Stomach (tissue), 9 donors: ENCODE results near the gene HLCS. TPM values are rescaled to one million over a fixed set of nuclear protein-coding genes. Genes with fewer than 3 reads are reported as not detected.

Experiments
- DNase-seq, 2 donors: peaks; one replicate each; pipeline versions ENCODE4 v3.0.0 to v3.0.0-alpha.2; 2013 to 2019
- H3K27ac ChIP-seq, 5 donors: fragments of 200-600 bp in 4 of 5; sonication (generic) in 4 of 5; one replicate each; pipeline ENCODE4 v1.5.1; 2013 to 2019; ENCODE audit warnings: mild to moderate bottlenecking in 1 of 5, moderate library complexity in 1 of 5
- H3K27me3 ChIP-seq, 3 donors: fragments of 200-600 bp; sonication (generic); one replicate each; pipeline ENCODE4 v1.5.1; 2017 to 2019; ENCODE audit warnings: mixed run types in 1 of 3
- H3K36me3 ChIP-seq, 4 donors: fragments of 200-600 bp; sonication (generic); 1 replicate in 3 of 4; 2 replicates in 1 of 4; pipeline ENCODE4 v1.5.1; 2016 to 2019
- H3K4me1 ChIP-seq, 4 donors: fragments of 200-600 bp; sonication (generic); one replicate each; pipeline ENCODE4 v1.5.1; 2016 to 2019
- H3K4me3 ChIP-seq, 4 donors: fragments of 200-600 bp; sonication (generic) in 3 of 4; one replicate each; pipeline ENCODE4 v1.5.1; 2016 to 2019; ENCODE audit warnings: mild to moderate bottlenecking in 1 of 4
- H3K9me3 ChIP-seq, 4 donors: fragments of 200-600 bp; sonication (generic); one replicate each; pipeline ENCODE4 v1.5.1; 2016 to 2019
- CTCF ChIP-seq, 7 experiments: fragments of 450-650 bp in 4 of 7; fragments of 200-600 bp in 3 of 7; sonication (generic) in 3 of 7; IDR thresholded peaks; one replicate each; pipeline ENCODE4 v1.5.1; 2016 to 2019; ENCODE audit warnings: antibody characterized with exemption in 7 of 7, control low read depth in 2 of 7, mild to moderate bottlenecking in 1 of 7
- EP300 ChIP-seq: sonication (generic); formaldehyde crosslinking; IDR thresholded peaks from one replicate; pipeline ENCODE4 v1.6.1; 2017; ENCODE audit warnings: antibody characterized with exemption
- POLR2A ChIP-seq, 4 donors: fragments of 450-650 bp; IDR thresholded peaks; one replicate each; pipeline ENCODE4 v1.6.1; 2016; ENCODE audit warnings: antibody characterized with exemption in 4 of 4, control low read depth in 2 of 4, mild to moderate bottlenecking in 1 of 4, moderate library complexity in 1 of 4
- POLR2AphosphoS5 ChIP-seq, 3 donors: sonication (generic); formaldehyde crosslinking; IDR thresholded peaks; one replicate each; pipeline ENCODE4 v1.6.1; 2016; ENCODE audit warnings: antibody characterized with exemption in 3 of 3
- WGBS, 5 donors: extraction: QIAGEN DNeasy Blood & Tissue Kit in 3 of 5; methylation state at CpG; one replicate each; pipeline versions ENCODE4 v1.1.5 to v1.1.7; 2013 to 2018; 5-methylcytosine and 5-hydroxymethylcytosine counted together
- intact Hi-C: fragments of 100-400 bp; cut with DNase I; formaldehyde crosslinking; loops from one replicate; pipeline ENCODE4 v1.15.1; 2023; ENCODE audit warnings: low total_unique reads
- polyA plus RNA-seq, 3 donors: library from polyadenylated mRNA; stranded (reverse); fragments of 200-250 nt; gene quantifications; one replicate each; pipeline ENCODE4 v1.2.3, GENCODE V29; 2013
- total RNA-seq, 5 donors: library from RNA; depleted of rRNA; stranded (reverse); fragments of >200 nt; gene quantifications; one replicate each; pipeline versions ENCODE4 v1.1.0 to v1.2.3, GENCODE V29; 2014 to 2016
- donor health status: healthy with polysubstance abuse.
- donor health status: Bipolar disorder and iron deficiency.
- donor health status: healthy.

HLCS gene
- total and polyA plus RNA-seq, 8 donors: 2.3 to 35.1 (median 13.9) TPM

DNA sequence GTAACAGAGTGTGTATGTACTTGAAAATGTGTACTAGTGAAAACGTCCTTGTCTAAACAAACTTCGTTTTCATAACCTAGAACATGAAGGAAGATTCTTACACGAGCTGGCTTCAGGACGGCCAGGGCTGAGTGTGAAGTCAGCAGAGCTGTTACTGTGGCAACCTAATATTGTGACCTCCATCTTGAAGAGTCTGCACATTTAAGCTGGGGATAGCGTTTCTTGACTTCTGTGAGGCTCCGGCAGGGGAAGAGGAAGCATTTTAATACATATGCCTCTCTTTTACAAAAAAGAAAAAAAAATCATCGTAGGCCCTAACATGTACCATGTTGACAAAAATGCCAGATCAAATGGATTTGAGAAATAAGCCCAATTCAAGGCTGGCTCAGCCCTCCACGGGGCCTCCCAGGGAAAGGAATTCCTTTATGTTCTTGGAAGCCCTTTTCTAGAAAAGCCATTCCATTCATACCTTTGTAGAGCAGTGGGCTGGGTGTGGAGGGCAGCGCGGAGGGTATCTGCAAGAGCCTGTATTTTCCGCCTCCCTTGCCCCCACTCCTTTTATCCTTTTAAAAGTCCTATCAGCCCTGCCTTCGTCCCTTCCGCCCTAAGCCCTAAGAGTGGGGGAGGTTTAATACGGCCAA, 216.4 kb downstream of the HLCS start:
- TF ChIP-seq EP300 (no peak), POLR2A (IDR thresholded peaks at IDR 0.05) (no peak), POLR2AphosphoS5 (IDR thresholded peaks at IDR 0.05) (no peak), CTCF (IDR thresholded peaks at IDR 0.05) (no peak)
- 71 to 80% (median 77%) methylated on average over 14 of the region's 14 CpGs for WGBS, 5 donors
- intact Hi-C loops: no loop called here

DNA sequence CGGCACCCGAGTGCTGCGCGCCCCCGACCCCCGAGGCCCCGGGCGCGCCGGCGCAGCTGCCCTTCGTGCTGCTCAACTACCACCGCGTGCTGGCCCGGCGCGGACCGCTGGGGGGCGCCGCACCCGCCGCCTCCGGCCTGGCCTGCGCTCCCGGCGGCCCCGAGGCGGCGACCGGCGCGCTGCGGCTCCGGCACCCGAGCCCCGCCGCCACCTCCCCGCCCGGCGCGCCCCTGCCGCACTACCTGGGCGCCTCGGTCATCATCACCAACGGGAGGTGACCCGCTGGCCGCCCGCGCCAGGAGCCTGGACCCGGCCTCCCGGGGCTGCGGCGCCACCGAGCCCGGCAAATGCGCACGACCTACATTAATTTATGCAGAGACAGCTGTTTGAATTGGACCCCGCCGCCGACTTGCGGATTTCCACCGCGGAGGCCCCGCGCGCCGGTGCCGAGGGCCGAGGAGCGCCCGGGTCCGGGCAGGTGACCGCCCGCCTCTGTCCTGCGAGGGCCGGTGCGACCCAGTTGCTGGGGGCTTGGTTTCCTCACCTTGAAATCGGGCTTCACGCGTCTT, 218.6 kb downstream of the HLCS start:
- Histone ChIP-seq H3K4me1 (peaks cover 17 to 37% (median 31%) of the 10 kb centered on the region in 4 donors), H3K9me3 (no peaks in the 10 kb centered on the region), H3K4me3 (peak overlapping the region; percentile 19 to 45 (median 33)), H3K36me3 (peaks cover 0 to 29% (median 8%) of the 10 kb centered on the region in 4 donors), H3K27me3 (peaks cover 0 to 47% (median 3%) of the 10 kb centered on the region in 3 donors), H3K27ac (peak overlapping the region in 1 of 5 donors; percentile 31)
- peak in 1 of 2 donors; percentile 88 for DNase-seq
- WGBS, 5 donors: 9 to 40% (median 19%) methylated on average over 41 to 79 of the region's 80 CpGs
- no peak for TF ChIP-seq EP300
- TF ChIP-seq CTCF (IDR thresholded peaks at IDR 0.05): no peak
- TF ChIP-seq POLR2AphosphoS5 (IDR thresholded peaks at IDR 0.05): no peak
- no peak for TF ChIP-seq POLR2A (IDR thresholded peaks at IDR 0.05)
- intact Hi-C loops: no loop called here

More for the DNA sequence above, 216.4 kb downstream of the HLCS start:
- Histone ChIP-seq H3K27ac (no peak overlapping the region), H3K4me3 (no peak overlapping the region), H3K27me3 (peaks cover 0 to 40% (median 3%) of the 10 kb centered on the region in 3 donors), H3K9me3 (no peaks in the 10 kb centered on the region), H3K4me1 (peaks cover 8 to 27% (median 23%) of the 10 kb centered on the region in 4 donors), H3K36me3 (peaks cover 0 to 35% (median 18%) of the 10 kb centered on the region in 4 donors)
- DNase-seq: peak in 1 of 2 donors; percentile 90

DNA sequence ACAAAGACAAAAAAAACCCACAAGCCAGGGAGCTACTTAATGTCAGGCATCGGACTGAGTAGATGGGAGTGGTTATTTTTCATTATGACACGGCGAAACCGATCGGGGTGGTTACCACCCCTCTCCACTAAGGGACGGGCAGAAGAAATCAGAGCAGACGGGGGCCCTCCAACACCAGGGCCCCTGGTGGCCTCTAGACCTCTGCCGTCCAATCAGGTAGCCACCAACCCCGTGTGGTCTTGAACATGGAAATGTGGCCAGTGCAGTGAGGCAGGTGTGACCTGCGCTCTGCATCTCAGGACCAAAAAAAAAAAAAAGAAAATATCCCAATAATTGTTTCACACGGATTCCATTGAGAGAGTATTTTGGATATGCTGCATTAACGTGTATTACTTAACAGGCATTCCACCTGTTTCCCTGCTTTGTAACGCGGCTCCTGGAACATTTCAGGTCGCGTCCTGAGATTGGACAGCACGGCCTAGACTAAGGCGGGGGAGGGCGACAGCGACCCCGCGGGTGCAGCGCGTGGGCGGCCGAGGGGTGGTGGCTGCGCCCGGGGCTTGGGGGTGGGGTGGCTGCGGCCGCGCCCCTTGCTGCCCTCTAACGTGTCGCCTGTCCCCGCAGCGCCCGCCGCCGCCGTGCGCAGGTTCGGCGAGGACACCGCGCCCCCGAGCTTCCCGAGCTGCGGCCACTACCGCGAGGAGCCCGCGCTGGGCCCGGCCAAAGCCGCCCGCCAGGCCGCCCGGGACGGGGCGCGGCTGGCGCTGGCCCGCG, 219.2 kb downstream of the HLCS start:
- intact Hi-C loops: no loop called here
- Histone ChIP-seq H3K9me3 (no peaks in the 10 kb centered on the region), H3K4me3 (peak overlapping the region; percentile 28 to 45 (median 33)), H3K27me3 (peaks cover 0 to 47% (median 3%) of the 10 kb centered on the region in 3 donors), H3K4me1 (peaks cover 17 to 37% (median 31%) of the 10 kb centered on the region in 4 donors), H3K36me3 (peaks cover 0 to 29% (median 8%) of the 10 kb centered on the region in 4 donors), H3K27ac (peak overlapping the region; percentile 34 to 65 (median 62))
- DNase-seq: peak in 1 of 2 donors; percentile 67
- 7 to 27% (median 13%) methylated on average over 26 to 62 of the region's 62 CpGs for WGBS, 5 donors
- TF ChIP-seq POLR2AphosphoS5 (IDR thresholded peaks at IDR 0.05) (no peak), CTCF (IDR thresholded peaks at IDR 0.05) (no peak), POLR2A (IDR thresholded peaks at IDR 0.05) (no peak), EP300 (no peak)

GRCh38 chr21:36745459-36745858, 221.0 kb downstream of the HLCS start:
- Histone ChIP-seq H3K9me3 (no peaks in the 10 kb centered on the region), H3K4me3 (no peak overlapping the region), H3K4me1 (peaks cover 17 to 37% (median 31%) of the 10 kb centered on the region in 4 donors), H3K27me3 (peaks cover 0 to 47% (median 3%) of the 10 kb centered on the region in 3 donors), H3K27ac (peak overlapping the region in 2 of 5 donors; percentile 18 to 52), H3K36me3 (peaks cover 0 to 39% (median 2%) of the 10 kb centered on the region in 4 donors)
- TF ChIP-seq POLR2A (IDR thresholded peaks at IDR 0.05) (no peak), POLR2AphosphoS5 (IDR thresholded peaks at IDR 0.05) (no peak), CTCF (IDR thresholded peaks at IDR 0.05) (no peak), EP300 (no peak)
- intact Hi-C loops: no loop called here
- 80 to 84% (median 81%) methylated on average over 5 of the region's 5 CpGs for WGBS, 5 donors
- DNase-seq: no peak
